DMS53 treated with DMSO at 0.1 percent for 48 hours (cell line): ENCODE data around the gene SMURF1.

Source experiments
- DNase-seq: peaks from one replicate; lab custom pipeline; 2025; ENCODE audit not compliant: unreplicated experiment; lab: John Stamatoyannopoulos, UW

Gene SMURF1

GRCh38 chr7:99098286-99098823 is 45.6 kb downstream of the SMURF1 start:
- DNase-seq: no peak

- no peak for DNase-seq
These were observed 46.2 kb downstream of the SMURF1 start for GRCh38 chr7:99097730-99098129.

- no peak for DNase-seq
These were observed 47.6 kb downstream of the SMURF1 start for GRCh38 chr7:99096124-99096887.

GRCh38 chr7:99095698-99096097 is 48.2 kb downstream of the SMURF1 start:
- DNase-seq: no peak

- DNase-seq: no peak
These were observed 49.5 kb downstream of the SMURF1 start for GRCh38 chr7:99094401-99094800.

- DNase-seq: no peak
These were observed 51.7 kb downstream of the SMURF1 start for GRCh38 chr7:99092064-99092720.

- DNase-seq: no peak
These were observed 53.0 kb downstream of the SMURF1 start for GRCh38 chr7:99090771-99091542.

GRCh38 chr7:99089914-99090629 is 53.8 kb downstream of the SMURF1 start:
- DNase-seq: no peak

- no peak for DNase-seq
These were observed 57.0 kb downstream of the SMURF1 start for GRCh38 chr7:99086944-99087343.

- no peak for DNase-seq
These were observed 57.4 kb downstream of the SMURF1 start for GRCh38 chr7:99086532-99086931.

GRCh38 chr7:99083733-99084132 is 60.2 kb downstream of the SMURF1 start:
- DNase-seq: no peak

- no peak for DNase-seq
These were observed 60.7 kb downstream of the SMURF1 start for GRCh38 chr7:99083068-99083651.

- no peak for DNase-seq
These were observed 63.2 kb downstream of the SMURF1 start for GRCh38 chr7:99080679-99081078.

GRCh38 chr7:99079104-99079503 is 64.8 kb downstream of the SMURF1 start:
- no peak for DNase-seq

GRCh38 chr7:99078416-99078815 is 65.5 kb downstream of the SMURF1 start:
- no peak for DNase-seq

GRCh38 chr7:99076615-99077014 is 67.3 kb downstream of the SMURF1 start:
- no peak for DNase-seq

- no peak for DNase-seq
These were observed 70.0 kb downstream of the SMURF1 start for GRCh38 chr7:99073839-99074446.

GRCh38 chr7:99072126-99072525 is 71.8 kb downstream of the SMURF1 start:
- no peak for DNase-seq

- DNase-seq: no peak
These were observed 73.5 kb downstream of the SMURF1 start for GRCh38 chr7:99070361-99070760.
